Measurements from ENCODE around the gene SGF29. TPM values are rescaled to one million over a fixed set of nuclear protein-coding genes. Genes with fewer than 3 reads are reported as not detected.
A peak's percentile ranks its signal among the peaks of the same experiment; 100 is the strongest.
"Not testable (repeated sequence)": the region's sequence is repeated elsewhere in the genome, so short reads cannot be mapped to it uniquely, and the experiment has no call there.

SGF29 gene
- total RNA-seq, 4 donors from 2014 or later: 31.9 to 52.1 (median 36.1) TPM

- TF ChIP-seq EP300 (IDR thresholded peaks at IDR 0.05) (no peak), POLR2A (IDR thresholded peaks at IDR 0.05) (no peak), CTCF (IDR thresholded peaks at IDR 0.05) (no peak)
- no peak for DNase-seq (ENCODE audit: low spot score in 2 of 2)
- Histone ChIP-seq H3K4me1 (peaks cover 0 to 21% (median 5%) of the 10 kb centered on the region in 4 donors), H3K27ac (peak overlapping the region in 2 of 4 donors; percentile 54 to 56), H3K4me3 (no peak overlapping the region), H3K36me3 (no peaks in the 10 kb centered on the region), H3K27me3 (peaks cover 0 to 6% of the 10 kb centered on the region in 2 donors), H3K9me3 (no peaks in the 10 kb centered on the region)
- WGBS, 2 donors: 76 to 79% methylated on average over 7 of the region's 7 CpGs
These were observed 11.1 kb upstream of the SGF29 start for GRCh38 chr16:28542646-28543045.

- no peaks in the 10 kb centered on the region for H3K36me3 ChIP-seq
- H3K27ac ChIP-seq: peak overlapping the region in 2 of 4 donors; percentile 54 to 56
- peaks cover 0 to 6% of the 10 kb centered on the region in 2 donors for H3K27me3 ChIP-seq
- H3K4me3 ChIP-seq: no peak overlapping the region
- H3K9me3 ChIP-seq: no peaks in the 10 kb centered on the region
- peak in 1 of 2 donors; percentile 44 for DNase-seq (ENCODE audit: low spot score in 2 of 2)
- peaks cover 0 to 17% (median 5%) of the 10 kb centered on the region in 4 donors for H3K4me1 ChIP-seq
- TF ChIP-seq CTCF (IDR thresholded peaks at IDR 0.05) (no peak), EP300 (IDR thresholded peaks at IDR 0.05) (peak; percentile 54 to 71)
- WGBS, 2 donors: 69 to 77% methylated on average over 7 of the region's 7 CpGs
These were observed 10.6 kb upstream of the SGF29 start for GRCh38 chr16:28543072-28543471.

GRCh38 chr16:28544998-28545397, 8.7 kb upstream of the SGF29 start:
- 86 to 91% methylated on average over 3 of the region's 3 CpGs for WGBS, 2 donors
- H3K9me3 ChIP-seq: no peaks in the 10 kb centered on the region
- no peaks in the 10 kb centered on the region for H3K36me3 ChIP-seq
- no peak for DNase-seq (ENCODE audit: low spot score in 2 of 2)
- TF ChIP-seq EP300 (IDR thresholded peaks at IDR 0.05) (no peak), POLR2A (IDR thresholded peaks at IDR 0.05) (no peak), CTCF (IDR thresholded peaks at IDR 0.05) (no peak)
- H3K4me3 ChIP-seq: no peak overlapping the region
- no peak overlapping the region for H3K27ac ChIP-seq
- peaks cover 0 to 5% (median 0%) of the 10 kb centered on the region in 4 donors for H3K4me1 ChIP-seq
- H3K27me3 ChIP-seq: peaks cover 0 to 6% of the 10 kb centered on the region in 2 donors

GRCh38 chr16:28545964-28546363, 7.8 kb upstream of the SGF29 start:
- not testable (repeated sequence) for DNase-seq (ENCODE audit: low spot score in 2 of 2); H3K27me3 ChIP-seq; H3K27ac ChIP-seq; H3K9me3 ChIP-seq; H3K36me3 ChIP-seq; H3K4me3 ChIP-seq; H3K4me1 ChIP-seq
- WGBS, 2 donors: 81 to 88% methylated on average over 7 of the region's 7 CpGs

GRCh38 chr16:28546626-28547025, 7.1 kb upstream of the SGF29 start:
- no peaks in the 10 kb centered on the region for H3K36me3 ChIP-seq
- no peaks in the 10 kb centered on the region for H3K9me3 ChIP-seq
- TF ChIP-seq EP300 (IDR thresholded peaks at IDR 0.05) (no peak), POLR2A (IDR thresholded peaks at IDR 0.05) (no peak), CTCF (IDR thresholded peaks at IDR 0.05) (no peak)
- 77 to 83% methylated on average over 7 of the region's 7 CpGs for WGBS, 2 donors
- H3K27me3 ChIP-seq: peaks cover 0 to 6% of the 10 kb centered on the region in 2 donors
- H3K4me1 ChIP-seq: no peaks in the 10 kb centered on the region
- DNase-seq (ENCODE audit: low spot score in 2 of 2): no peak
- no peak overlapping the region for H3K27ac ChIP-seq
- H3K4me3 ChIP-seq: no peak overlapping the region

- Histone ChIP-seq H3K4me3 (no peak overlapping the region), H3K9me3 (no peaks in the 10 kb centered on the region), H3K4me1 (peaks cover 0 to 6% (median 0%) of the 10 kb centered on the region in 4 donors), H3K27ac (no peak overlapping the region), H3K27me3 (peaks cover 0 to 6% of the 10 kb centered on the region in 2 donors), H3K36me3 (no peaks in the 10 kb centered on the region)
- DNase-seq (ENCODE audit: low spot score in 2 of 2): no peak
- TF ChIP-seq CTCF (IDR thresholded peaks at IDR 0.05) (no peak), POLR2A (IDR thresholded peaks at IDR 0.05) (no peak), EP300 (IDR thresholded peaks at IDR 0.05) (no peak)
- 69 to 81% methylated on average over 14 of the region's 14 CpGs for WGBS, 2 donors
These were observed 5.4 kb upstream of the SGF29 start for GRCh38 chr16:28548306-28548802.
